Left hindlimb (tissue), 1 donor: ENCODE measurements around the gene TMCO4.
"Not testable (repeated sequence)": the region's sequence is repeated elsewhere in the genome, so short reads cannot be mapped to it uniquely, and the experiment has no call there.

Experiments
- DNase-seq: peaks from one replicate; pipeline ENCODE4 v3.0.0-alpha.2; 2018

Gene TMCO4

DNA sequence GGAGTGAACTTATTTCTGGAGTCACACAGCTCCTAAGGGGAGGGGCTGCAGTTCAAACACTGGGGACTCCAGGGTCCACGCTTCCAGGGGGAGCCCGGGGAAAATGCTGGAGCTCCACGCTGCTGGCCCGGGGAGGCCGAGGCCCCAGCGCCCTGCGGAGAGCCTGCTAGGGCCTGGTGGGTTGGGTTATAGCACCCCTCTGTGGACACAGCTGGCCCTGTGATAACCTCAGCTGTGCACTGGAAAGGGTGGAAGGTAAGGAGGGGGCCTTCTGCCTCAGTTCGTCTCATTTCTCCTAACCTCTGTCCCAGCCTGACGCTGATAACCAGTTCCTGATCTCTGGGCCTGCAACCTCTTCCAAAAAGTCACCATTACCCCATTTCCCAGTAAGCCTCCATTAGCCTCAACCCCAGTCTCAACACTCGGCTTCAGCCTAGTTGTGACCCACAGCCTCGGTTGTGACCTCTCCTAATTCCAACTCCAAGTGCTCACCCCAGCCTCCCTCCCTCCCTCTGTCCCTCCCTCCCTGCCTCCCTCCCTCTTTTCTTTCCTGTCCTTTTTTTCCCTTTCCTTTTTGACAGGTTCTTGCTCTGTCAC is 148.5 kb downstream of the TMCO4 start:
- no peak for DNase-seq

DNA sequence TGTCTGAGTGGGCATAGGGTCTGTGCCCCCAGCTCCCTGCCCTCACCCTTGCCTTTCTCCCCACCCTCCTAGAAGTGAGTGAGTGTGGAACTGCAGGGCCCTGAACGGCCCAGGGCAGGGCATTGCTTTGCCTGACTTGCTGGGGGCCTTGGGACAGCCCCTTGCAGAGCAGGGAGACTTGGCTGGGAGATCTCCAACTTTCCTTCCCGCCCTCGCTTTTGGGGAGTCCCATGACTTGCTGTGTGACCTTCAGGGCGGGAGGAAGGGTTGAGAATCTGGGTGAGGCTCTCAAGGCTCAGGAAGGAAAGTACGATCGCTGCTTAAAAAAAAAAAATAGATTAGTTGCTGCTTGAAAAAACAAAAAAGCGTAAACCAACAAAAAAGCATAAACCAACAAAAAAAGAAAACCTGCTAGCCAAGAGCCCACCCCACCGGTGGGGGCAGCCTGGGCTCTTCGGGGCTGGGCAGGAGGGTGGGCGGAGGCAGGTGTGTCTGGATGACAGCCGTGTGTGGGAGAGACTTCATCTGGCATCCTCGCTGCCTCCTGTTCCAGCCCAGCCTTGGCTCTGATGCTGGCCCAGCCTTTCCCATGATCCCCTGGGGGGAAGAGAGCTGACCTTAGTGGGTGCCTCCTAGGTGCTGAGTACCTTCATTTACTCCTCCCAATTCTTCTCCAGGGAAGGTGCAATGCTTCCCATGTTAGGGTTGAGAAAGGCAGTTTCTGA is 149.1 kb downstream of the TMCO4 start:
- DNase-seq: no peak

DNA sequence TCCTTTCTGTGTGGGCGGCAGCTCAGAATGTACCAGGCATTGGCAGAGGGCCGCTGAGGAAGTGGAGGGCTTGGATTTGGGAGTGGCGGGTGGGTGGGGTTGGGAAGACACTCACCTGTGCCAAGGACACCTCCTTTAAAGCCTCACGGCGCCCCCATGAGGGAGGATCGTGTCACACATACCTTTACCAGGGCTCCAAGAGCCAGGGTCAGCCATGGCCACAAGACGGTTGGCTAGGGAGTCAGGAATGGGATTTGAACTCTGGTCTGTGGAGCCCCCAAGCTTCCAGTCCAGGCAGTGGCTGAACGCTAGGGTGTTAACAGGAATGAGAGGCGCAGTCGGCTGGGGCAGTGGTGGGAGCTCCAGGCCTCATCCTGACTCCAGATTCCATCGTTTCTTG is 151.0 kb downstream of the TMCO4 start:
- DNase-seq: no peak

DNA sequence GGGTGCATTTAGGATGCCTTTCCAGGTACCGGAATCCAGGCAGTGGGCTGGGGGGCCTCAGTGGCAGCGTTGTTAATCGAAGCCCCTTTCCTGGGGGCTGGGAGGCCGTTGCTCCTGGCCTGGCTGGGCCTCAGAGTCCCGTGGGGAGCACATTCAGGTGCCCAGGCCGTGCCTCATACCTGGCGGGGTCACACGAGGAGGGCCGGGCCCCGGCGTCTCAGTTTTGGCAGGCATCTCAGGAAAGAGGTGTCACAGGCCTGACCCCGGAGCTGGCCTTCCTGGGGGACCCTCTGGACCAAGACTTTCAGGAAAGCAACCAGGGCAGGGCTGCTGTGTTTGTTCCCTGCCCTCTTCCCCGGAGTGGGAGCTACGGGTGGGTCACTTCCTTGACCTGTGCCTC is 151.5 kb downstream of the TMCO4 start:
- DNase-seq: no peak

DNA sequence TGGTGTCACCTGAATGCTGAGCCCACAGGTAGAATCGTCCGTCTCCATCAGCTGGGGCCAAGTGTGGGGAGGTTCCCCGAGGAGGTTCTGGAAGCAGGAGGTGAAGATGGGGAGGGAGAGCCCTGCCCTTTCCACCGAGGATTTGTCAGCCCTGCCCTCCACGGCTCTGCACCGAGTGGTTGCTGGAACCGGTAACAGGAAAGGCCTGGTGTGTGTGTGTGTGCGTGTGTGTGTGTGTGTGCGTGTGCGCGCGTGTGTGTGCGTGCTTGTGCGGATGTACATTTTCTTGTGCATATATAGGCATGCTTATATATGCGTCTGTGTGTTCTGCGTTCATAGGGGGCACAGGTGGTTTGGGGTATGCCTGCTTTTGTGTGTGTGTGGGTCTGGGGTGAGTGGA is 152.1 kb downstream of the TMCO4 start:
- no peak for DNase-seq

DNA sequence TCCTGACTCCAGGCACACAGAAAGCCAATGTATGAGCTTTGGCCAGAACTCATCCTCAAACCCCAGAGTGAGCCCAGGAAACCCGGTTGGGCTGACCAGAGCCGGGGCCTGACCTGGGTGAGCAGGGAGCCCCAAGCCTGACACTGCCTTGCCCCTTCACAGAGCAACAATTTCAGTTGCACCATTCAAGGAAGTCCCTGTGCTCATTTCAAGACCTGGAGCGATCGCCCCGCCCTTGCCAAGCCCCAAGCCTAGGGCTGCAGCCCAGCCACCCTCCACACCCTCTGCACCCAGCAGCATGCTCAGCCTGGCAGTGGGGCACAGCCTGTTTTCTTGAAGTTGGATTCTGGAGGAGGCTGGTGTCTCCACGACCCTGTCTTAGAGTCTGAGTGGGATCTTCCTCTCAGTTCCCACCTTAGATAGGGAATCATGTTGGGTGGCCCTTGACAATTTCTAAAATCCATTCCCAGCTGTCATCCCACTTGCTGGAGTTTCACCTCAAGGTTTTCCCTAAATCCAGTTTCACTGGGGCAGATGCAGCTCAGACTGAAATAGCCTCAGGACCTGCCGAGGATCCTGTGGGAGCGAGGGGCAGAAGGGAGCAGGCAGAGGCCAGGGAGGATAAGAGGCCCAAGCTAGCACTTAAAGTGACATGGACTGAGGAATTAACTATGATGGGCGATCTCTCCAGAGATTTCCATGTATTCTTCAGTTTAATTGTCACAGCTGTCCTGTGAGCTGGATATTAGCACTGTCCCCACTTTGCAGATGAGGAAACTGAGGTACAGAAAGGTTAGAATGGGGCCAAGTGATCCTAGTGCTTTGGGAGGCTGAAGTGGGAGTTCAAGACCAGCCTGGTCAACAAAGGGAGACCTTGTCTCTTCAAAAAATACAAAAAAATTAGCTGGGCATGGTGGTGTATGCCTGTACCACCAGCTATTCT is 153.1 kb downstream of the TMCO4 start:
- DNase-seq: no peak

DNA sequence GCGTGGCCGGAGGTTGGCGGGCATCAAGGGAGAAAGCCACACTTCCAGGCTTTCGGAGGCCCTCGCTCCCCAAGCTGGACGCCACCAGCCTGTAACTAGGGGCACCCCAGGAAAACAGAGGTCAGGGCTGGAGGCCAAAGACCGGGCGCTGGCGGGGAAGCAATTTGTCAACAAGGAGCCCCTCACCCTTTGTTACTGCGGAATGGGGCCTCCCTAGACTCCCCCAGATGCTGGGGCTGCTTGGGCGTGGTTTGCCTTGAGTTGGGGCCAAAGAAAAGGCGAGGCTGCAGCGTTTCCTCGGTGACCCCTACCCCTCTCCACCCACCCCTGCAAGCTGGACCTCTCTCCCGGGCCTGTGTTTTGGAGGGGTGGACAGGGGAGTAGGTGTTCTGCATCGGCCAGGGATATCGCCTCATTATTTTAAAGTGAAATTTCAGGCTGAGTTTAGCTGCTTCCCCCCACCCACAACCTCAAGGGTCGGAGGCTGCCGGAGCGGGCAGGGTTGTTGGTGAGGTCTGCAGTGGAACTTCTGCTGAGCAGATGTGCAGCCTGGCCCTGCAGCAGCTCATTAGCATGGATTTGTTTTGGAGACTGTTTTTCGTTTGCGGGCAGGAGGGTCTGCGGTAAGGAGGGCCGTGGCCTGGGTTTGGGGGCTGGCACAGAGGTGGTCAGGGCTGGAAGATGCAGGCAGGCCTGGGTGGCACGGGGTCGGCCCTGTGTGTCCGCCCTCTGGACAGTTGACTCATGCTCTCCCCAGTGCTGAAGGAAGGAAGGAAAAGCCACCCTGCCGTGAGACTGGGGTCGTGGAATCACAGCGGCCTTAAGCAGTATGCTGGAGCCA is 154.1 kb downstream of the TMCO4 start:
- DNase-seq: no peak

DNA sequence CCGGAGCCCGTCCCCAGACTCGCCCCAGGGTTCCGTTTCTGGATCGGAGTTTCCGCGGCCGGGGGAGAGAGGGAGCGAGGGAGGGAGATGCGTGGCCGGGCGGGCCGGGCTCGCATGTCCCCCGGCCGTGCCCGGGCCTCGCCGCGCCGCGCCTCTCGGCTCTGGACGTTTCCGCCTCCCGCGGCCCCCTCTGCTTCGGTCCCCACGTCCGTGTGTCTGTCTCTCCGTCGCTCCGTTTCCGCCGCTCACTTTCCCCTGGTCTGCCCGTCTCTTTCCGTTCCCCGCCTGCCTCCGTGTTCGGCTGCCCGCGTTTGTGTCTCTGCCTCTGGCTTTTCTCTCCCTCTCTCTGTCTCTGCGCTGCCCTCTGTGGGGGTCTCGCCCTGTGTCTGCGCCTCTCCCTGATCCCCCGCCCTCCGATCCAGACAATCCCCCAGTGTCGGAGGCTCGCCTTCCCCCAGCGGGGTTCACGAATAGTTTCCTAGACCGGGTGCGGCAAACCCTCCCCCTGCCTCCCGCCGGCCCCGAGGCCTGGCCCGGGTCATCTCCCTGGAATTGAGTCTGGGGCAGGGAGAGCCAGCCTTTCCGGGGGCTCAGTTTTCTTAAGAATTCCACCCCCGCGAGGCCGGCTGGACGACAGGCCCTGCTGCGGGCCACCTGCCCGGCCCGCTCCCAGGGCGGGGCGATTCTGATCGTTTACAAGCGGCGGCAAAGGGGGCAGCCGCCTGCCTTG is 154.9 kb downstream of the TMCO4 start:
- DNase-seq: no peak

DNA sequence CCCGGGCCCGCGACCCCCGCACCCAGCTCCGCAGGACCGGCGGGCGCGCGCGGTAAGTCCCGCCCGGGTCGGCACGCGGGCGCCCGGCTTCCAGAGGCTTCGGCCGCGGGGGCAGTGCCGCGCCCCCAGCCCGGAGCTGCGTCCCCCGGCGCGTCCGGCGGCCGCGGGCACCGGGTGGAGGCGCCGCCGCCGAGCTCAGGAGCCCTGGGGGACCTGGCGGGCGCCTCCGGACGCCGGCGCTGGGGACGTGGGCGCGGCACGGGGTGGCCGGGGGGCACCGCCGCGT is 155.4 kb downstream of the TMCO4 start:
- no peak for DNase-seq

DNA sequence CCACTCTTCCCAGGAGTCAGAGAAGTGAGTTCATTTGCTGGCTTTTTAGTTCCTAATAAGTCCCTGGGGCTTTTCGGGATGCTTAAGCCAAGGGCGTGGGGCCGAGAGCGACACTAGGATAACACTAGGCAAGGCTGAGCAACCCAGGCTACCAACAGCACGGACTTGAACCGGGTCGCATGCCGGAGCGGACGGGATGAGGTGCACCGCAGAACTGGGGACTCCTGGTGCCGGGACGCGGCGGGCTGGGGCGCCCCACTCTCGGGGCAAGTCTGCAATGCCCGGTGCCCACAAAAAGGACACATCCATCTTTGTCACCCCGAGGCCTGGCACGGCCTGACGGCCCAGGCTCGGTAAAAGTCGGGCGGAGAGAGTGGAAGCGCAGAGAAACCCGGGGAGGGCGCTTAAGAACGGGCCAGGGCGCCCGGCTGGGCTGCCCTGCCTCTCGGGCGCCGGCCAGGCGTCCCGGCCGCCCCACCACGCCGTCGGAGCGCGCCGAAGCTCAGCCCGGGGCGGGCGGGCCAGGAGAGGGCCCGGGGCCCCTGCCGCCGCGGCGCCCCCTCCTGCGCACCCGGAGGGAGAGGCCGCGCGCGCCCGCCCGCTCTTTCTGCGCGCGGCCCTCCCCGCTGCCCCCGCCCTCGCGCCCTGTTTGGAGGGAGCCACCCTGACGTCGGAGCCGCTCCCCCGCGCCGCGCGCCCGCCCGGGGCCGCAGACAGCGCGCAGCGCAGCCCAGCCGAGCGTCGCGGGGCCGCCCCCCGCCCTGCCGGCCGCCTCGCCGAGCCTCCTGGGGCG is 155.9 kb downstream of the TMCO4 start, which contains the start of gene NBL1:
Gene NBL1, plus strand, starts transcription at position 710 of the 793 bp plus-strand sequence. CDS start 10,720 bp downstream, outside the sequence.
- peak; percentile 80 for DNase-seq

DNA sequence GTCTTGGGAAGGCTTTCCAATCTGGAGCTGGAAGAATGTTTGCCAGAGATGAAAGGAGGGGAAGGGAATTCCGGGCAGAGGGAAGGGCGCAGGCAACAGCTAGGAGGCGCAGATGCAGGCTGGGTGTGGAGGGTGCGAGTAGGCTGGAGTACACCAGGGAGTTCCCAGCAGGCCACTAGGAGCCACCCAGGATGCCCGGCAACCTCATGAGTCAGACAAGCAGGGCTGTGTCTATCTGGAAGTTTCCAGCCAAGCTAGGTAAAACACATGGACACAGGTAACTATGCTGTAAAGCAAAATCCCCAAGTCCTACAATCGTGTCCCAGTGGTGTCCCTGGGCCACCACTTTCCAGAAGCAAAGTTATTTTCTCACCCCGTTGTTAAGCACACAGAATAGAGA is 156.6 kb downstream of the TMCO4 start:
- no peak for DNase-seq

DNA sequence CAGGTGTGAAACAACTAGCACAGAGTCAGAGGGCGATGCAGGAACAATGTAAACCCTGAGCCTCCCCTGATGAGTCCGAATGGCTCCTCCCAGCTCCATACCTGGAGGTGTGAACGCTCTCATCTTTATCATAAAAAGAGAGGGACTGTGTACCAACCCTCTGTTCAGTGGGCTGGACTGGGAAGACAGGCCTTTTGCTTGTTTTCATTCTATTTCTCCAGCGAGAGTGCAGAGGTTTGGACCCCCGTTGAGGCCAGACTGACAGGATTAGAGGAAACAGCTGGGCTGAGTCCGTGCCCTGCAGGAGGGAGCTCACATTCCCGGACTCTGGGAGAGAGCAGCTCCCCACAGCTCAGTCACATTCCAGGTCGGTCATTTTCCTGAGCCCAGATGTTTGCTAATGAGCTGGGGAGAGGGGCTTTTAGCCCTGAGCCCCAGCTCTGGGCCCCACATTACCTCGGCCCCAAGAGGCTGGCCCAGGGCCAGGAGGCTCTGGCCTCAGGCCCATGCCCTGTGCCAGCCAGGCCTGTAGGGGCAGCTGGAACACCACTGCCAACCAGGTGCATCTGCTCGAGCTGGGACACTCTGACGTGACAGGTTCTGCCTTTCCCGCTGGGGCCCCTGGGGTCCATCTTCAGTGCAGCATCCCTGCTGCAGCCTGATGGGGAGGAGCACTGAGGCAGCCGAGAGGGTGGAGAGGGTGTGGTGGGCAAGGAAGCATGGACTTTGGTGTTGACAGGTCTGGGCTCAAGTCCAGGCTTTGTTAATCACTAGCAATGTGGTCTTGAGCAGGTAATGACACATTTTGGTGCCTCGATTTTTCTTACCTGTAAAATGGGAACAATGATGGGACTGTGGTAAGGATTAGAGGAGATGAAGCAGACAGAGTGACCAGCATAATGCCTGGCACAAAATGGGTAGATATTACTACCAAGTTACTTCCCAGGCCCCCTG is 159.1 kb downstream of the TMCO4 start:
- DNase-seq: no peak

DNA sequence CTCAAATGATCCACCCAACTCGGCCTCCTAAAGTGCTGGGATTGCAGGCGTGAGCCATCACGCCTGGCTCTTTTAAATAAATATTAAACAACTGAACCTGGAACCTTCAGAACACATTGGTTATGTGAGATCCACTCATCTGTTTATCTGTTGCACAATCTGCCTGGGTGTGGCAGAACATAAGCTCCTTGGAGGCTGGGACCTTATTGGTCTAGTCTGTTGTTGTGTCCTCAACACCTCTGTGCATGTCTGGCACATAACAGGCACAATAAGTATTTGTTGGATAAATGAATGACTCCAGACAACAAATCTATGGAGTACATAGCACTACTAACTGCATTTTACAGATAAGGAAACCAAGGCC is 159.7 kb downstream of the TMCO4 start:
- DNase-seq: no peak

DNA sequence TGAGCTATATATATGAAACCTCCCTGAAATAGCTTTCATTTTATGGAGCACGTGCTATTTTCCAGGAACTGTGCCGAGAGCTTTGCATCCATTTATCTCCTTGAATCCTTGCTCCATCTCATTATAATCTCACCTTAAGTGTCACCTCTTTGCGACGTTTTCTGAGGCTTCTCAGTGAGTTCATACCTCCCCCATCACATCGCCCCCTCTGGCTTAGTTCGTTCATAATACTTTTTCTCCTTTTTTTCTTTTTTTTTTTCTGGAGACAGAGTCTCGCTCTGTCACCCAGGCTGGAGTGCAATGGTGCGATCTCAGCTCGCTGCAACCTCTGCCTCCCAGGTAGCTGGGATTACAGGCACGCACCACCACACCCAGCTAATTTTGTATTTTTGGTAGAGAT is 160.5 kb downstream of the TMCO4 start:
- DNase-seq: not testable (repeated sequence)

DNA sequence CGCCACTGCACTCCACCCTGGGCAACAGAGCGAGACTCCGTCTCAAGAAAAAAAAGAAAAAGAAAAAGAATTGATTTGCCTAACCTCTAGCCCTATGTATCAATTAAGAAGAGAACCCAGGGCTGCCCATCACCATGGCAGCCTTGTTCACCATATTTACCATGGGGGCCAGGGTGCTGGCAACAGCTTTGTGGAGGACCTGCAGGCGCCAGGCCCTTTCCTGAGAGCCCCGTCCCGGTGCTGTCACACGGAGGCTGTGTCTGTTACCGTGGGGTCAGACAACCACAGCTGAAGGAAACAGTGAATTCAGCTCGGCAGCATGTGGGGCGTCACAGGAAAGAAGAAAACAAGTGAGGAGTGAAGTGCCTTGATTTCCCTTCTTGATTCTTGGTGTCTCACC is 162.1 kb downstream of the TMCO4 start:
- DNase-seq: no peak

DNA sequence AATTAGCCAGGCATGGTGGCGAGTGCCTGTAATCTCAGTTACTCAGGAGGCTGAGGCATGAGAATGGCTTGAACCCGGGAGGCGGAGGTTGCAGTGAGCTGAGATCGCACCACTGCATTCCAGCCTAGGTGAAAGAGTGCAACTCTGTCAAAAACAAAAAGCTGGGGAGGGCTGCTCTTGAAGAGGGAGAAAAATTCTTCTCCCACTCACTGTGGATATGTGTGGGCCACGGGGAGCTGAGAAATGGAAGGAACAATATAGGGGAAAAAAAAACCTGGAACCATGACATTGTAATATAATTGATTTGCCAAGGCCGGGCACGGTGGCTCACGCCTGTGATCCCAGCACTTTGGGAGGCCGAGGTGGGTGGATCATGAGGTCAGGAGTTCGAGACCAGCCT is 163.0 kb downstream of the TMCO4 start:
- not testable (repeated sequence) for DNase-seq

DNA sequence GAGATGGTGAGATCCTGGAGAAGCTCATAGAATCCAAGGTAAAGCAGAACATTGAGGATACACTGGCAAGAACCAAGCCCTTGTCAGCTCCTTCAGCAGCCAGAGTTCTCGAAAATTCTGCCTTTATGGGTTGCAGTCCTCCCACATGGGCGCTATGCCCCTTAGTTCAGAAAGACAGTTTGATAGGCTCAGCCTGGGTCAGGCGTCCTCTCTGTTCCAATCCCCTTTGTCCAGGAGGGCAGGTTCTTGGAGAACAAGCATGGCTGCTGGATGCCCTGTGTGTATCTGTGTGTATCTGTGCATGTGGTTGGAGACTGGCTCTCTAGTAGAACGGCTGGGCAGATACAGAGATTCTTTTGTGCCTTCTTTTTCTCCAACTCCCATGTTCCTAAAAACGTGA is 163.7 kb downstream of the TMCO4 start:
- no peak for DNase-seq

DNA sequence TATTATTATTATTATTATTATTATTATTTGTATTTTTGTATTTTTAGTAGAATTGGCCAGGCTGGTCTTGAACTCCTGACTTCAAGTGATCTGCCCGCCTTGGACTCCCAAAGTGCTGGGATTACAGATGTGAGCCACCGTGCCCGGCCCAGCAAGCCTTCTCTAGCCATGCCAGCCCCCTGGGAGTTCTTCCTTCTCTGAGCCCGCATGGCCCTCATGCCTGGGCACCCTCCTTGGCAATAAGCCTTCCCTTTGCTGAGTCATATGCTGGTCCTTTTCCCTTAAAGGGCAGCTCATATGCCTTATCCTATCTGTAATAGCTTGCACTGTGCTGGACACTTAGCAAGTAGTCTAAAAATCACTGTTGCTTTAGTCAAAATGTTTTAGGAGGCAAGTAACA is 164.1 kb downstream of the TMCO4 start:
- no peak for DNase-seq

DNA sequence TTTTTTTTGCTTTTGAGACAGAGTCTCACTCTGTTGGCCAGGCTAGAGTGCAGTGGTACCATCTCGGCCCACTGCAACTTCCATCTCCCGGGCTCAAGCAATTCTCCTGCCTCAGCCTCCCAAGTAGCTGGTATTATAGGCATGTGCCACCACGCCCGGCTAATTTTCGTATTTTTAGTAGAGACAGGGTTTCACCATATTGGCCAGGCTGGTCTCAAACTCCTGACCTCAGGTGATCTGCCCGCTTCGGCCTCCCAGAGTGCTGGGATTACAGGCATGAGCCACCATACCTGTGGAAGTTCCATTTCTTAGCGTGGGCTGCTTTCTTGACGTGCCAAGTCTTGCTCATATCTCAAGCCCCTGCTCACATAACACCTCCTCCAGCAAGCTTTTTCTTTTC is 164.7 kb downstream of the TMCO4 start:
- not testable (repeated sequence) for DNase-seq

DNA sequence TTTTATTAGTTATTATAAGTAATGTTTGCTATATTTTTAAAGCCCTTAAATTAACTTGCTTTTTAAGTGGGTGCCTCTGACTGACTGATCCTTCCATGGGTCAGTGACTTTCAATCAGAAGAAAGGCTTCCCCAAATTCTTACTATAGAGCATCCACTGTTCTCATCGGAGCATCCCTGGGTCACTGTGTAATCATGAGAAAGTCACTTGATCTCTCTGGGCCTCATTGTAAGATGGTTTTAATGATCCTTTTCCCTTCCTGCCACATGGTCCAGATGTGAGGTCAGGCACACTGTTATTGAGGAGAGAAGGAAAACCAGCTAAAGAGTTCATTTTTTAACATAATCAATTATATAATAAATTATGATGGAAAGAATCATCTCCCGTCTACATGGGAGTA is 166.6 kb downstream of the TMCO4 start:
- no peak for DNase-seq
